OCI-M2 (cell line): ENCODE data around the gene FOXG1.

Experiments
- DNase-seq: peaks from one replicate; lab custom pipeline; 2025; ENCODE audit not compliant: unreplicated experiment; lab: John Stamatoyannopoulos, UW

The FOXG1 gene

GRCh38 chr14:28774764-28775735 is 8.5 kb downstream of the FOXG1 start:
- DNase-seq = no peak

GRCh38 chr14:28776482-28777266 is 10.1 kb downstream of the FOXG1 start:
- no peak for DNase-seq

GRCh38 chr14:28777471-28778137 is 11.0 kb downstream of the FOXG1 start:
- DNase-seq = no peak

- DNase-seq = no peak
These were observed 11.8 kb downstream of the FOXG1 start for GRCh38 chr14:28778138-28779117.

GRCh38 chr14:28779456-28779855 is 12.9 kb downstream of the FOXG1 start:
- DNase-seq = no peak

GRCh38 chr14:28780843-28781820 is 14.5 kb downstream of the FOXG1 start:
- no peak for DNase-seq

- DNase-seq = no peak
These were observed 15.7 kb downstream of the FOXG1 start for GRCh38 chr14:28782301-28782700.

- no peak for DNase-seq
These were observed 17.1 kb downstream of the FOXG1 start for GRCh38 chr14:28783664-28784063.

GRCh38 chr14:28784096-28785048 is 17.8 kb downstream of the FOXG1 start:
- DNase-seq = no peak

- DNase-seq = no peak
These were observed 18.7 kb downstream of the FOXG1 start for GRCh38 chr14:28785096-28785952.

- DNase-seq = no peak
These were observed 40.9 kb downstream of the FOXG1 start for GRCh38 chr14:28807518-28807917.

GRCh38 chr14:28813810-28814209 is 47.2 kb downstream of the FOXG1 start:
- no peak for DNase-seq
